ACC112 (cell line): ENCODE data around the gene ZNF236.
A peak's percentile ranks its signal among the peaks of the same experiment; 100 is the strongest.

ENCODE experiments used
- H2AFZ ChIP-seq: fragments of 200-600 bp; sonication (generic); one replicate; pipeline ENCODE4 v1.6.0; 2017; ENCODE audit warnings: antibody characterized with exemption, low read length; ENCODE audit not compliant: unreplicated experiment
- H3K27ac ChIP-seq: fragments of 200-600 bp; sonication (generic); 2 replicates; pipeline ENCODE4 v1.5.1; 2014; ENCODE audit warnings: low read depth, mild to moderate bottlenecking, antibody characterized with exemption, low read length, moderate library complexity
- H3K27me3 ChIP-seq: fragments of 200-600 bp; sonication (generic); 2 replicates; pipeline ENCODE4 v1.6.1; 2014; ENCODE audit warnings: mild to moderate bottlenecking, antibody characterized with exemption, low read length, moderate library complexity, mixed read lengths; ENCODE audit not compliant: insufficient read depth
- H3K36me3 ChIP-seq: fragments of 200-600 bp; sonication (generic); 2 replicates; pipeline ENCODE4 v1.6.1; 2016; ENCODE audit warnings: mild to moderate bottlenecking, antibody characterized with exemption, low read length, moderate library complexity, mixed read lengths; ENCODE audit not compliant: insufficient read depth
- H3K4me1 ChIP-seq: fragments of 200-600 bp; sonication (generic); one replicate; pipeline ENCODE4 v1.6.1; 2016; ENCODE audit warnings: low read length, mixed read lengths; ENCODE audit not compliant: insufficient read depth, unreplicated experiment, control insufficient read depth
- H3K4me3 ChIP-seq: fragments of 200-600 bp; sonication (generic); 2 replicates; pipeline ENCODE4 v1.5.1; 2014; ENCODE audit warnings: mild to moderate bottlenecking, low read depth, low read length
- H3K79me2 ChIP-seq: fragments of 200-600 bp; sonication (generic); one replicate; pipeline ENCODE4 v1.6.0; 2016; ENCODE audit warnings: low read length; ENCODE audit not compliant: control insufficient read depth, unreplicated experiment, insufficient read depth

Gene ZNF236

DNA sequence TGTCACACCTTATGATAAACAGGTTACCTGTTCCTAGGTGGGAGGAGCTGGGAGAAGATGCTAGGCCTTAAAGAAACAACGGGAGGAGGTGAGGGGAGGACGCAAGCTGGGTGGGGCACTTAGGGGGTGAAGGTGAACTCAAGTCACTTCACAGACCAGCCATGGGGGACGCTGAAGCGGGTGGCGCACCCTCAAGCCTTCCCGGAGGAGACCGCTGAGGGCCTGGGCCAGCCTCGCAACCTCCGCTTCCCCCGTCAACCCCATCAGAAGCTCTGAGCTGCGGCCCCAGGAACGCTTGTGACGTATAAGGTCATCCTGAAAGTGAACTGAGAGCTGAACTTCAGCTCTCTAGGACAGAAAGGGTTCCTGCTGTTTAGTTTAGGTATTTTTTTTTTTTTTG lies 176.7 kb downstream of the ZNF236 start:
- H3K4me1 ChIP-seq = no peaks in the 10 kb centered on the region
- no peak overlapping the region for H3K27ac ChIP-seq
- H2AFZ ChIP-seq = no peak overlapping the region
- no peaks in the 10 kb centered on the region for H3K79me2 ChIP-seq
- no peaks in the 10 kb centered on the region for H3K36me3 ChIP-seq
- H3K27me3 ChIP-seq = peaks cover 12% of the 10 kb centered on the region
- no peak overlapping the region for H3K4me3 ChIP-seq

DNA sequence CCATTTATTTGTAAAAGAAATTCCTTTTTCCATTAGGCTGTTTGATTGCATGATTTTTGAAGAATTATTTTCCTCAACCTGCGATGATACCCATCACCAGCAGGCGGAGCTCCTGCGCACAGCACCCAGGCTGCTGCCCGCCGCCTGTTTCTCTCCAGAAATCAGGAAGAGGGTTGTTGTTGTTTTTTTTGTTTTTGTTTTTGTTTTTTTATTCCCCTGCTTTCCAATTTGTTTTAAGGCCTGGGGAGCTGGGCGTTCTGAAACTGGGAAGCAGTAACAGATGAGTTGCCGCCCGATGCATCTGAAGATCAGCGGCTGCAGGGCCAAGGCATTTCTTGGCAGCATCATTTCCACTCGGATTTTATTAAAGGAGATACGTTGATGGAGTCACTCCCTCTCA lies 178.2 kb downstream of the ZNF236 start:
- Histone ChIP-seq H3K4me3 (peak overlapping the region; percentile 49), H3K4me1 (no peaks in the 10 kb centered on the region), H3K36me3 (no peaks in the 10 kb centered on the region), H3K27me3 (peaks cover 4% of the 10 kb centered on the region; the same call in 1 of the 2 replicates), H3K27ac (no peak overlapping the region), H3K79me2 (no peaks in the 10 kb centered on the region), H2AFZ (no peak overlapping the region)

DNA sequence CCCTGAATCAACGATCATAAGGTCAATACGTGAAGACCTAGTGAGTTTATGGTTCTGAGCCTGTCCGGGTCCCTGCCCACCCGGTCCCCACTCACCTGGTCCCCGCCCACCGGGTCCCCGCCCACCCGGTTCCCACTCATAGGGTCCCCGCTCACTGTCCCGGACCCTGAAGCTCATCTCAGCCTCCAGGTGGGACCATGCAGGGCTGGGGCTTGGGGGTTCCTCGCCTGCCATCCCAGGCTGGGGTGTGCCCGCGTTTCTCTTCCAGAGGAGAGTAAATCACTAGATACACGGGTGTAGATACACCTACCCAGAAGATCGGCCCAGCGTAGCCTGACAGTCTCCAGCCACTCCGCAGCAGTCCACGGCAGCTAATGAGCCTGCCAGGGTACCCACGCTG lies 178.7 kb downstream of the ZNF236 start:
- H3K79me2 ChIP-seq = no peaks in the 10 kb centered on the region
- no peaks in the 10 kb centered on the region for H3K4me1 ChIP-seq
- H2AFZ ChIP-seq = no peak overlapping the region
- H3K27ac ChIP-seq = no peak overlapping the region
- no peaks in the 10 kb centered on the region for H3K36me3 ChIP-seq
- H3K27me3 ChIP-seq = no peaks in the 10 kb centered on the region
- no peak overlapping the region for H3K4me3 ChIP-seq

DNA sequence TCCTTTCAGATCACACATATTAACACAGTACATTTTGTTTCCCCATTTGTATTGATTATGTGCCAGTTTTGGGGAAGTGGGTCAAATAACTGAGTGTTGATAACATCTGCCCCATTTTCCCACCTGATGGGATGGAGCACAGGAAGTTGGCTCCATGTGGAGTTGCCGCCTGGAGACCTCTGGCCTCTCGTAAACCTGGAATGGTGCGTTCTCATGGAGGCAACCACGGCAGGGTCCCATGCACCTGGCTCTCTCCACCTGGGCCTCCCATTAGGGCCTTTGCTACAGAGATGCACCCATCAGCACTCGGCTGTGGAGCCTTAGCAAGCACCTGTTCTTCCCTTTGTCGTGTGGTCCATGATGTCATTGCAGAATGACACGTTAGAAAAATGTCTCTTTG lies 179.6 kb downstream of the ZNF236 start:
- H3K4me1 ChIP-seq = no peaks in the 10 kb centered on the region
- H3K27me3 ChIP-seq = 0 out of 2 replicates have a peak, but pooled peaks cover 4% of the 10 kb centered on the region
- no peaks in the 10 kb centered on the region for H3K79me2 ChIP-seq
- no peak overlapping the region for H2AFZ ChIP-seq
- no peak overlapping the region for H3K4me3 ChIP-seq
- H3K36me3 ChIP-seq = no peaks in the 10 kb centered on the region
- no peak overlapping the region for H3K27ac ChIP-seq

DNA sequence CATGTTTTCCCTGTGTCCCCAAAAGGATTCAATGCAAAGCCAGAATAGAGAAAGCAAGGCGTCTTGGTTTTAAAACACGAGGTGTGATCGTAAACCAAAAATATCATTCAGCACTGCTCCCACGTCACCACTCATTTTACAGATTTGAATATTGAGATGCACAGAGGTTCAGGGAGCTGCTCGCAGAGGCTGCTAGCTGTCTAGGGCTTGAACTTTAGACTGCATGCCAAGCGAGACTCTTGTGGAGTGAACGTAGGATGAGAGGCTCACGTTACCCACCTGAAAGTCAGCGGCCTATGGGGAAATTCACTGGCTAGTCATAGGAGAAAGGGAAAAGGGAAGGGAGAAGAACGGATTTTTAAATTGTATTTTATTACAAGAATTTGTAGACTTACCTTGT lies 180.1 kb downstream of the ZNF236 start:
- Histone ChIP-seq H3K79me2 (no peaks in the 10 kb centered on the region), H3K4me3 (no peak overlapping the region), H2AFZ (no peak overlapping the region), H3K27me3 (0 out of 2 replicates have a peak, but pooled peaks cover 4% of the 10 kb centered on the region), H3K36me3 (no peaks in the 10 kb centered on the region), H3K4me1 (no peaks in the 10 kb centered on the region), H3K27ac (no peak overlapping the region)

DNA sequence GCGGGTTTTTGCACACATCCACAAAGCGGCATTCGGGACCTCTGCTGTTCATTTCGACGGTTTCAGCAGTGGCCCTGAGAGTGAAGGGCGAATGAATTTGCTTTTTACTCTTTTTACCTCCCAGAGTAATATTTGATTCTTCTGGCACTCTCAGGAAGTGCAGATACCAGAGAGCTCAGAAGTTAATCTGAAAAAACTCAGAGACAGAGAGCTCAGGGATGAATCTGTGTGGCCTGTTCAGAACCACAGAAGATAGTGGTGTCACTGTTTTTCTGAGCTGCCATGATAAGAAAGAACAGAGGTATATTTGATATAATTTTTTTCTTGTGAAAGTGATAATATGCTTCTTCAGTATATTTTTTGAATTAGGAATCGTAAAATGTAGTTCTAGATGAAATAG lies 181.0 kb downstream of the ZNF236 start:
- no peaks in the 10 kb centered on the region for H3K4me1 ChIP-seq
- no peak overlapping the region for H3K4me3 ChIP-seq
- no peak overlapping the region for H2AFZ ChIP-seq
- H3K36me3 ChIP-seq = no peaks in the 10 kb centered on the region
- H3K27me3 ChIP-seq = 0 out of 2 replicates have a peak, but pooled peaks cover 4% of the 10 kb centered on the region
- H3K79me2 ChIP-seq = no peaks in the 10 kb centered on the region
- no peak overlapping the region for H3K27ac ChIP-seq

DNA sequence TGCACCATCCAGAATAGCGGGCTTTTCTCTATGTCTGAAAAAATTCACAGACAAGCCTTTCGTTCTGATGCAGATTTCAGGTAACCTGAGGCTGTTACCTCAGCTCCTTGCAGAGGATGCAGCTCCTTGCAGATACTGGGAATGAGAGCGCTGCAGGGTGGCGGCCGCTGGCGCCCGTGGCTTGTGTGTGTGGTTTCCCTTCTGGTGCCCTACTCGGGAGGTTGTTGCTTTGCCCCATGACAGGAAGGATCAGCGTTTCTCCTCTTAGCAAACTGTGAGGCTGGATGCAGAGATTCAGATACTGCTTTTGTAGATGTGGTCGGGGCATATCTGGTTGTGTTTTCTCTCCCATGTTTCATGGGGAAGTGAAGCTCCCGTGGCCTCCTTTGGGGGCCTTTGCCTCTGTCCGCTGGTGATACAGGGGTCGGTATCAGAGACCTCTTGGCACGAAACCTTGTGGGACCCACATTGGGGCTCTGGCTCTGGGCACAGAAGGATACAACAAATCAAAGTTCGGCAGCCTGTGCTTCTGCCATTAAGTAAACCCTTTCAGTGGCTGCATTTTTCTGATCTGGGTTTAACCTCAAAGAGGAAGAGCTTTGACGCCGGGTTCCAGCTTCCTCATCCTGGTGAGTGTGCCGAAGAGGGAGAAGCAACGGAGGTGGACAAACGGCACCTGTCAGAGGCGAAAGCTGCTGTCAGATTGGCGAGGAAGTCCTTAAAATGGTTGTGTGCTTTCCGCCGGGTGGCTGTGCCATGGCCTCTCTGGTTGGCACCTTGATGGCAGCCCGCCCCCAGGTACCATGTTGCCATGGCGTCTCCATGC lies 182.4 kb downstream of the ZNF236 start:
- H3K36me3 ChIP-seq = no peaks in the 10 kb centered on the region
- H3K4me1 ChIP-seq = no peaks in the 10 kb centered on the region
- H2AFZ ChIP-seq = no peak overlapping the region
- H3K79me2 ChIP-seq = no peaks in the 10 kb centered on the region
- H3K27ac ChIP-seq = no peak overlapping the region
- H3K4me3 ChIP-seq = no peak overlapping the region
- 0 out of 2 replicates have a peak, but pooled peaks cover 4% of the 10 kb centered on the region for H3K27me3 ChIP-seq

DNA sequence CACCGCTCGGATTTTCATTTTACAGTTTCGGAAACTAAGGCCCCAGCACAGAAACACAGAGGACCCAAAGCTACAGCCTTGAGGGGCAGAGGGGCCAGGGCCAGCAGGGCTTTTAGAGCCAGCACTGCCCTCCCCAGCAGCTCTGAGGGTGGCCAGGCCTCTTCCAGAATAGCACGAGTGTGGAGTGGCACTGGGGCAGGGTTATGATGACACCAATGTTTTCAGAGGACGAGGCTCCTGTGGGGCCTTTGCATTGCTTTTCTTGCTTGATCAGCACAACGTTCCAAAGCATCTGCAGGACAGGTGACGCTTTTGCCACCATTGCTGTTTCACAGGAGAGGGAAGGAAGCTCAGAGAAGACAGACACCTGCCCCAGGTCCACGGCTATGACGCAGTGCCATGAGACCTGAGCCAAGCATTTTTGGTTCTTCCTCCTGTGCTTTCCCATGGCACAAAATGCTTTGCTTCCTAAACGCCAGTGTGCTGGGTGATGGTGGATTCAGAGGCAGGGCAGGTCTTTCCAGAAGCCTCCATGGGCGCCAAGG lies 183.4 kb downstream of the ZNF236 start:
- no peaks in the 10 kb centered on the region for H3K4me1 ChIP-seq
- no peak overlapping the region for H2AFZ ChIP-seq
- H3K4me3 ChIP-seq = no peak overlapping the region
- no peaks in the 10 kb centered on the region for H3K79me2 ChIP-seq
- no peak overlapping the region for H3K27ac ChIP-seq
- H3K36me3 ChIP-seq = no peaks in the 10 kb centered on the region
- H3K27me3 ChIP-seq = 0 out of 2 replicates have a peak, but pooled peaks cover 4% of the 10 kb centered on the region

DNA sequence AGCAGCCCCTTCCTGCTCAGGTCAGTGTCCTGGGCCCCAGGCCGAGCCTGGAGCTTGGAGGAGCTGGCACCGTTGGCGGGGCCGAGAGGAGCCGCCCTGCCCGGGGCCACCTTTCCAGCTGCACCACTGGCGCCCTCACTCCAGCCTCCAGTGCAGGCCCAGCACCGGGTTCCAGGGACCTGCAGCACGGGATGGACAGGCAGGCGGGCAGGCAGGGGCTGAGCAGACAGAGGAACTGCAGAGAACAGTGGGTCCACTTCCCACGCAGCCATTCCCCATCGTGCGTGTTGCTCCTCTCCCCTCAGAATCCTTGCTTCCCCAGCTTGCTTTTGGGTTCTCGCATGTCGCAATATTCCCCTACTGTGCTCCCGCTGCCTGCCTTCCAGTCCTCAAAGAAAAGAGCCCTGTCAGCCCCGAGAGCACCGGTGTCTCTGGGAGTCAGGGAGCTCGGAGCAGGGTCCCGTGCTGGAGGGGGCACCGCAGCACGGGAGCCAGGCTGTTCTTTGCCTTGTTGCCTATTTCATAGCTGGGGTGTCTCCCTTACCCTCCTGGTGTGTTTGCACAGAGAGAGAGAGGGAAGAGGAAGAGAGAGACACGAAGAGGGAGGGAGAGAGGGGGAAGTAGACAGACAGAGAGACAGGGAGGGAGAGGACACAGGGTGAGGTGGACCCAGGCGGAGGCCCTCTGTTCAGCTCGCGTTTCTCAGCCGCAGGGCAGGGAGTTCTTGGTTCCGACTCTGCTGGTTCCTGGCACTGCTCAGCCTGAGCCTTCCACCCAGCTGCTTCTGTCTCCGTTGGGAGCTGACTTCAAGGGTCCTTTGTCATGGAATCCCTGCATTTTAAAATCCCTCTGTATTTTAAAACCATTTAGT lies 184.2 kb downstream of the ZNF236 start:
- no peak overlapping the region for H2AFZ ChIP-seq

DNA sequence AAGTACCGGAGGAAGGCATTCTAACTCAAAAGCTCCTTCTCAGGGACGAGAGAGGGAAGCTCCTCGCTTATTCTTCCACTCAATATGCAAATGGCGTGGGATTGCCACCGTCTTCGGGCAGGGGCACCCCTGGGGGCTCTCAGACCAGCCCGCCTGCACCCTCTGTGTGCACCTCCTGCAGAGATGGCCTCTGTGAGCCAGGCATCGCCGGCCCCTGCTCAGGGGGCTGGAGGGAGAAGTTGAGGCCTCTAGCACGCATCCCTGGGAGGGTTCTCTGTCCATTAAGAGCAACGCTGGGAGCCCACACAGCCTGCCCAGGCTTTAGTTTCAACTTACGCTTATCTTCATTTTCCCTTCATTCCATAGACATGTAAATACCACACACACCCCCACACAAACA lies 184.9 kb downstream of the ZNF236 start:
- Histone ChIP-seq H3K27me3 (0 out of 2 replicates have a peak, but pooled peaks cover 4% of the 10 kb centered on the region), H3K27ac (no peak overlapping the region), H3K36me3 (no peaks in the 10 kb centered on the region), H3K4me1 (no peaks in the 10 kb centered on the region), H2AFZ (no peak overlapping the region), H3K79me2 (no peaks in the 10 kb centered on the region), H3K4me3 (no peak overlapping the region)

More for the DNA sequence above, 184.2 kb downstream of the ZNF236 start:
- Histone ChIP-seq H3K36me3 (no peaks in the 10 kb centered on the region), H3K27me3 (0 out of 2 replicates have a peak, but pooled peaks cover 4% of the 10 kb centered on the region), H3K79me2 (no peaks in the 10 kb centered on the region), H3K4me3 (no peak overlapping the region), H3K4me1 (no peaks in the 10 kb centered on the region), H3K27ac (no peak overlapping the region)
